ENCODE data around the gene ZNF837.

- TF ChIP-seq EZH2 (IDR thresholded peaks at IDR 0.05) (no peak), CTCF (IDR thresholded peaks at IDR 0.05) (no peak)
Observed at GRCh38 chr19:58379246-58379645, 1.6 kb downstream of the ZNF837 start.
